Esophagus muscularis mucosa (tissue), 4 donors: ENCODE results near the gene RAB6D. TPM values are rescaled to one million over a fixed set of nuclear protein-coding genes. Genes with fewer than 3 reads are reported as not detected.
"Not testable (repeated sequence)": the region's sequence is repeated elsewhere in the genome, so short reads cannot be mapped to it uniquely, and the experiment has no call there.

ENCODE experiments used
- DNase-seq: peaks from one replicate; pipeline ENCODE4 v3.0.0-alpha.2; 2017; ENCODE audit errors: extremely low spot score
- H3K27ac ChIP-seq, 4 donors: fragments of 200-600 bp; sonication (generic); replicated peaks in 1 of 4; 1 replicate in 3 of 4; 2 replicates in 1 of 4; pipeline ENCODE4 v1.5.1; 2016 to 2019; ENCODE audit warnings: mild to moderate bottlenecking in 1 of 4
- H3K27me3 ChIP-seq, 4 donors: fragments of 200-600 bp; sonication (generic); one replicate each; pipeline versions ENCODE4 v1.5.1 to v1.6.0; 2016 to 2019
- H3K36me3 ChIP-seq, 4 donors: fragments of 200-600 bp; sonication (generic); one replicate each; pipeline ENCODE4 v1.5.1; 2016 to 2019
- H3K4me1 ChIP-seq, 4 donors: fragments of 200-600 bp; sonication (generic); one replicate each; pipeline ENCODE4 v1.5.1; 2016 to 2019
- H3K4me3 ChIP-seq, 4 donors: fragments of 200-600 bp; sonication (generic); 1 replicate in 2 of 4; 2 replicates in 2 of 4; pipeline ENCODE4 v1.5.1; 2016 to 2019; ENCODE audit warnings: mild to moderate bottlenecking in 4 of 4, moderate library complexity in 1 of 4
- H3K9me3 ChIP-seq, 4 donors: fragments of 200-600 bp; sonication (generic); 1 replicate in 3 of 4; 2 replicates in 1 of 4; pipeline ENCODE4 v1.5.1; 2016 to 2019
- EP300 ChIP-seq: sonication (generic); formaldehyde crosslinking; IDR thresholded peaks from one replicate; pipeline ENCODE4 v1.6.1; 2017; ENCODE audit warnings: antibody characterized with exemption
- POLR2A ChIP-seq: fragments of 450-650 bp; IDR thresholded peaks from one replicate; pipeline ENCODE4 v1.6.1; 2017; ENCODE audit warnings: antibody characterized with exemption, moderate library complexity, mild to moderate bottlenecking, low read depth
- POLR2AphosphoS5 ChIP-seq, 2 donors: sonication (generic); formaldehyde crosslinking; IDR thresholded peaks; one replicate each; pipeline ENCODE4 v1.6.1; 2017; ENCODE audit warnings: antibody characterized with exemption in 2 of 2
- WGBS: methylation state at CpG from one replicate; pipeline ENCODE4 v1.1.5; 2018; 5-methylcytosine and 5-hydroxymethylcytosine counted together
- intact Hi-C: fragments of 100-400 bp; cut with DNase I; formaldehyde crosslinking; loops from one replicate; pipeline ENCODE4 v1.15.1; 2023
- total RNA-seq, 4 donors: library from RNA; depleted of rRNA; stranded (reverse); fragments of >200 nt; gene quantifications; one replicate each; pipeline versions ENCODE4 v1.1.0 to v1.2.1, GENCODE V29; 2016
- TF ChIP-seq, protein P1 (sequence below), 3 experiments: fragments of 200-600 bp in 2 of 3; fragments of 450-650 bp in 1 of 3; sonication (generic) in 2 of 3; IDR thresholded peaks; one replicate each; pipeline ENCODE4 v1.5.1; 2017 to 2019; ENCODE audit warnings: antibody characterized with exemption in 3 of 3, mild to moderate bottlenecking in 2 of 3, moderate library complexity in 1 of 3

RAB6D gene
- total RNA-seq, 4 donors from 2014 or later = 0.11 to 0.13 TPM; not detected in 2

DNA sequence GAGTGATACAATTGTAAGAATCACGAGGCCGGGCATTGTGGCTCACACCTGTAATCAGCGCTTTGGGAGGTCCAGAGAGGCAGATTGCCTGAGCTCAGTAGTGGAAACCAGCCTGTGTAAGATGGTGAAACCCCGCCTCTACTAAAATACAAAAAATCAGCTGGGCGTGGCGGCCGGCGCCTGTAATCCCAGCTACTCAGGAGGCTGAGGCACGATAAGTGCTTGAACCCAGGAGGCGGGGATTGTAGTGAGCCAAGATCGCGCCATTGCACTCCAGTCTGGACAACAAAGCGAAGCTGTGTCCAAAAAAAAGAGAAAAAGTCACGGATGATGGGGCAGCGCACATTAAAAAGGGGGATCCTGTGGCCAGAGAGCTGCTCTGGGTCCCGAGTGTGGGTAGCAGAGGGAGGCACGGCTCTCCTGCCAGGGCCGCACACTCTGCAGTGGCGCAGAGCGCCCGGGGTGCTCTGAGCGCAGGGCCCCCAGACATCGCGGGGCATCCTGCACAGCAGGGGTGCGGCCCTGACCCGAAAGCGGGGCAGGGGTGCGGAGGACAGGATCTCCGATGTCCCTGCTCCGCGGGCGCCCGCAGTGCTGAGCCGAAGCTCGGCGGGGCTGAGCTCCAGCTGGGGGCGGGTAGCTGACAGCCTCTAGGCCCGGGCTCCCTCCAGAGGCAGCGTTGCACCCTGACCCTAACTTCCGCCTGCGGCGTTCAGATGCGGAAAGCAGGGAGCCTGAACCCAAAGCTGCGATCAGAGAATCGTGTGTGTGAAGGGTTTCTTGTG, 30.4 kb upstream of the RAB6D start:
- H3K27ac ChIP-seq = no peak overlapping the region
- 72% methylated on average over 28 of the region's 45 CpGs for WGBS
- H3K4me3 ChIP-seq = peak overlapping the region in 1 of 4 donors; percentile 5
- H3K4me1 ChIP-seq = peaks cover 0 to 11% (median 10%) of the 10 kb centered on the region in 4 donors
- peaks cover 0 to 22% (median 0%) of the 10 kb centered on the region in 4 donors for H3K27me3 ChIP-seq
- no peaks in the 10 kb centered on the region for H3K9me3 ChIP-seq
- intact Hi-C loops = no loop called here
- DNase-seq = peak; percentile 83
- no peaks in the 10 kb centered on the region for H3K36me3 ChIP-seq
- TF ChIP-seq EP300 = no peak
- TF ChIP-seq POLR2AphosphoS5 (IDR thresholded peaks at IDR 0.05) = no peak
- TF ChIP-seq, protein P1, sequence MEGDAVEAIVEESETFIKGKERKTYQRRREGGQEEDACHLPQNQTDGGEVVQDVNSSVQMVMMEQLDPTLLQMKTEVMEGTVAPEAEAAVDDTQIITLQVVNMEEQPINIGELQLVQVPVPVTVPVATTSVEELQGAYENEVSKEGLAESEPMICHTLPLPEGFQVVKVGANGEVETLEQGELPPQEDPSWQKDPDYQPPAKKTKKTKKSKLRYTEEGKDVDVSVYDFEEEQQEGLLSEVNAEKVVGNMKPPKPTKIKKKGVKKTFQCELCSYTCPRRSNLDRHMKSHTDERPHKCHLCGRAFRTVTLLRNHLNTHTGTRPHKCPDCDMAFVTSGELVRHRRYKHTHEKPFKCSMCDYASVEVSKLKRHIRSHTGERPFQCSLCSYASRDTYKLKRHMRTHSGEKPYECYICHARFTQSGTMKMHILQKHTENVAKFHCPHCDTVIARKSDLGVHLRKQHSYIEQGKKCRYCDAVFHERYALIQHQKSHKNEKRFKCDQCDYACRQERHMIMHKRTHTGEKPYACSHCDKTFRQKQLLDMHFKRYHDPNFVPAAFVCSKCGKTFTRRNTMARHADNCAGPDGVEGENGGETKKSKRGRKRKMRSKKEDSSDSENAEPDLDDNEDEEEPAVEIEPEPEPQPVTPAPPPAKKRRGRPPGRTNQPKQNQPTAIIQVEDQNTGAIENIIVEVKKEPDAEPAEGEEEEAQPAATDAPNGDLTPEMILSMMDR (IDR thresholded peaks at IDR 0.05) = no peak
- no peak for TF ChIP-seq POLR2A

- intact Hi-C loops, H3K27ac ChIP-seq, H3K9me3 ChIP-seq, H3K36me3 ChIP-seq, H3K4me3 ChIP-seq: not testable (repeated sequence)
- WGBS = 68% methylated on average over 8 of the region's 9 CpGs
- H3K4me1 ChIP-seq = peaks cover 0 to 11% (median 10%) of the 10 kb centered on the region in 4 donors
- DNase-seq = peak; percentile 83
- H3K27me3 ChIP-seq = peaks cover 0 to 30% (median 0%) of the 10 kb centered on the region in 4 donors
Observed at GRCh38 chr2:131391953-131392352, 28.0 kb upstream of the RAB6D start.

DNA sequence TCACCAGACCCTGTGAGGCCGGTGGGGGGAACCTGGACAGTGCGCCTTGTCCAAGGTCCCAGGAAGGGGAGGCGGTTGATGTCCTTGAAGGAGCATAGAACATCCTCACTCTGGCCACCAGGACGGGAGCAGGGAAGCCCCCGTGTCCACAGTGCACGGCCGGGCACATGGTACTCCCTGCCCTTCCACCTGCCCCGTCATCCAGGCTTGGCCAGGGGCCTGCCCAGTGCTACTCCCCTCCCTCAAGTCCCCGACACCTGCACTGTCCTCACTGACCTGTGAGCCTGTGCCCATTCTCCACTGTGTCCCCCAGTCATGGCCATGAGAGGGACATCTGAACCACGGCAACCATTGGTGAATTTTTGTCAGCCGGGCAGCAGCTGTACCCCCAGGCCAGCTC, 27.5 kb upstream of the RAB6D start:
- H3K4me3 ChIP-seq, H3K36me3 ChIP-seq, H3K9me3 ChIP-seq, intact Hi-C loops, H3K27ac ChIP-seq: not testable (repeated sequence)
- Histone ChIP-seq H3K4me1 (peaks cover 0 to 11% (median 10%) of the 10 kb centered on the region in 4 donors), H3K27me3 (peaks cover 0 to 30% (median 0%) of the 10 kb centered on the region in 4 donors)
- 94% methylated on average over 6 of the region's 11 CpGs for WGBS
- peak; percentile 37 for DNase-seq

GRCh38 chr2:131390495-131391130, 26.6 kb upstream of the RAB6D start:
- H3K27ac ChIP-seq, intact Hi-C loops, H3K9me3 ChIP-seq, H3K4me3 ChIP-seq, H3K36me3 ChIP-seq, DNase-seq: not testable (repeated sequence)
- peaks cover 0 to 30% (median 0%) of the 10 kb centered on the region in 4 donors for H3K27me3 ChIP-seq
- 100% methylated on average over 2 of the region's 9 CpGs for WGBS
- H3K4me1 ChIP-seq = peaks cover 0 to 11% (median 10%) of the 10 kb centered on the region in 4 donors

DNA sequence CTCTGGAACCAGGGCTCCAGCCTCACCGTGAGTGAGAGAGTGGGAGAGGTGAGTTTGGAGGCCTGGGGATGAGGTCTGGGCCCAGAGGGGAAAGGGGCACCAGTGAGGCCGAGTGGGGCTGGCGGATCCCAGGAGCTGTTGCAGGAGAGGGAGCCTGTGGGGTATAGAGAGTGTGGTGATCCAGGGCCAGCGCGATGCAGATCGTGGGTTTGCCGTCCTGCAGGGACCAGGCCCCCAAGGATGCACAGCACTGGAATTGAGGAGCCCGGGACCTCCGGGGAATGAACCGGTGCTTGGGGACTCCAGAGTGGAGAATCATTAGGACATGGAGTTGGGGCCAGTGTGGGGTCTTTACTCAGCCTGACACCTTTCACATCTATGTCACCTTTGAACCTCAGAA, 25.7 kb upstream of the RAB6D start:
- 91% methylated on average over 9 of the region's 10 CpGs for WGBS
- Histone ChIP-seq H3K36me3 (no peaks in the 10 kb centered on the region), H3K4me1 (peaks cover 0 to 3% (median 3%) of the 10 kb centered on the region in 4 donors), H3K27me3 (peaks cover 0 to 22% (median 0%) of the 10 kb centered on the region in 4 donors), H3K9me3 (no peaks in the 10 kb centered on the region), H3K27ac (no peak overlapping the region), H3K4me3 (no peak overlapping the region)
- intact Hi-C loops = no loop called here
- TF ChIP-seq EP300 (no peak), POLR2A (no peak), POLR2AphosphoS5 (IDR thresholded peaks at IDR 0.05) (no peak)
- TF ChIP-seq, protein P1 (IDR thresholded peaks at IDR 0.05) = no peak
- DNase-seq = peak; percentile 66

- peak; percentile 53 for DNase-seq
- H3K4me3 ChIP-seq, H3K27ac ChIP-seq, H3K36me3 ChIP-seq, H3K4me1 ChIP-seq, H3K9me3 ChIP-seq, intact Hi-C loops: not testable (repeated sequence)
- peaks cover 0 to 14% (median 0%) of the 10 kb centered on the region in 4 donors for H3K27me3 ChIP-seq
- 60% methylated on average over 1 of the region's 6 CpGs for WGBS
Observed at GRCh38 chr2:131388834-131389233, 24.9 kb upstream of the RAB6D start.

GRCh38 chr2:131373111-131373510, 9.1 kb upstream of the RAB6D start:
- H3K4me1 ChIP-seq, intact Hi-C loops, H3K9me3 ChIP-seq, H3K27me3 ChIP-seq, DNase-seq, H3K36me3 ChIP-seq, H3K4me3 ChIP-seq, H3K27ac ChIP-seq: not testable (repeated sequence)
- 100% methylated on average over 1 of the region's 1 CpG for WGBS
